Mammary epithelial cell (primary cell): ENCODE data around the gene HYAL1.

Source experiments
- EZH2 ChIP-seq: IDR thresholded peaks from 2 replicates; pipeline ENCODE4 v1.6.1; 2012; ENCODE audit warnings: low read length, inconsistent platforms, borderline replicate concordance
- TF ChIP-seq, protein P1 (sequence below), 2 donors: IDR thresholded peaks in 1 of 2; conservative IDR thresholded peaks in 1 of 2; 2 replicates each; pipeline ENCODE4 v1.5.1; 2011 to 2012; ENCODE audit warnings: inconsistent platforms in 2 of 2, low read length in 2 of 2, mild to moderate bottlenecking in 2 of 2, control low read depth in 1 of 2, low read depth in 1 of 2; ENCODE audit not compliant: insufficient read depth in 1 of 2; ENCODE audit errors: extremely low read depth in 1 of 2

DNA sequence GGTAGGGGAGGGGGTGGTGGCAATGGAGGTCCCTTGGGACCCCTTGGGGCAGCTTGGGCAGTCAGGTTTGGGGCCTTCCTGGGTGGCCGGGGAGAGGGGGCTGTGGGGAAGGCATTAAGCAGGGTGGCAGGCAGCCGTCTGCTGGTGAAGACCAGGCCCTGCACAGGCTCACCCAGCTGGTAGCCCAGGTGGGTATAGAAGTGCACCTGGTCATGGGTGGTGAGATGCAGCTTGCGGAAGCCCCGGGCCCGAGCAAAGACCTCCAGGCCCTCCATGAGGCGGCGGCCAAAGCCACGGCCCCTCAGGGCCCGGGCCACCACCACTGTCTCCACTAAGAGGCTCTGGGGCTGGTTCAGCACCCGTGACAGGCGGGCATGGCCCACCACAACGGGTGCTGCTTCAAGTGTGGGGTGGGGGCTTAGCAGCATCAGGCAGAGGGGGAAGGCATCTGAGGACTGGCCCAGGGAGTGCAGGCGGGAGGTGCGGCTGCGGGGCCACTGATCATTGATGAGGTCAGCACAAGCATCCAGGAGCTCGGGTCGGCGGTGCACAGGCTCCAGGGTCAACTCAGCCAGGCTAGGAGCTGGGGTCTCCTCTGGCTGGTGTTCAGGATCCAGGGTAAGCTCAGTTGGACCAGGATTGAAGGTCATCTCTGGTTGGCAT, 6.5 kb downstream of the HYAL1 start:
- TF ChIP-seq, protein P1, sequence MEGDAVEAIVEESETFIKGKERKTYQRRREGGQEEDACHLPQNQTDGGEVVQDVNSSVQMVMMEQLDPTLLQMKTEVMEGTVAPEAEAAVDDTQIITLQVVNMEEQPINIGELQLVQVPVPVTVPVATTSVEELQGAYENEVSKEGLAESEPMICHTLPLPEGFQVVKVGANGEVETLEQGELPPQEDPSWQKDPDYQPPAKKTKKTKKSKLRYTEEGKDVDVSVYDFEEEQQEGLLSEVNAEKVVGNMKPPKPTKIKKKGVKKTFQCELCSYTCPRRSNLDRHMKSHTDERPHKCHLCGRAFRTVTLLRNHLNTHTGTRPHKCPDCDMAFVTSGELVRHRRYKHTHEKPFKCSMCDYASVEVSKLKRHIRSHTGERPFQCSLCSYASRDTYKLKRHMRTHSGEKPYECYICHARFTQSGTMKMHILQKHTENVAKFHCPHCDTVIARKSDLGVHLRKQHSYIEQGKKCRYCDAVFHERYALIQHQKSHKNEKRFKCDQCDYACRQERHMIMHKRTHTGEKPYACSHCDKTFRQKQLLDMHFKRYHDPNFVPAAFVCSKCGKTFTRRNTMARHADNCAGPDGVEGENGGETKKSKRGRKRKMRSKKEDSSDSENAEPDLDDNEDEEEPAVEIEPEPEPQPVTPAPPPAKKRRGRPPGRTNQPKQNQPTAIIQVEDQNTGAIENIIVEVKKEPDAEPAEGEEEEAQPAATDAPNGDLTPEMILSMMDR (conservative IDR thresholded peaks at IDR 0.05 in 1 of 2, IDR thresholded peaks at IDR 0.05 in 1 of 2; ENCODE audit: extremely low read depth in 1 of 2, insufficient read depth in 1 of 2, low read depth in 1 of 2, low read length in 2 of 2): no peak
- no peak for TF ChIP-seq EZH2
